Hepatocyte (in vitro differentiated cells): ENCODE measurements around the gene HNRNPA1. TPM values are rescaled to one million over a fixed set of nuclear protein-coding genes. Genes with fewer than 3 reads are reported as not detected.
"Not testable (repeated sequence)": the region's sequence is repeated elsewhere in the genome, so short reads cannot be mapped to it uniquely, and the experiment has no call there.

Experiments used
- DNase-seq: peaks from one replicate; pipeline ENCODE4 v3.0.0-alpha.2; 2016; ENCODE audit warnings: low spot score
- H2AFZ ChIP-seq: fragments of 200-600 bp; sonication (generic); 2 replicates; pipeline ENCODE4 v1.6.0; 2016; ENCODE audit warnings: antibody characterized with exemption, mild to moderate bottlenecking
- H3K27ac ChIP-seq: fragments of 200-600 bp; sonication (generic); 2 replicates; pipeline ENCODE4 v1.5.1; 2016; ENCODE audit warnings: mild to moderate bottlenecking
- H3K27me3 ChIP-seq: fragments of 200-600 bp; sonication (generic); 2 replicates; pipeline ENCODE4 v1.6.1; 2016
- H3K36me3 ChIP-seq: fragments of 200-600 bp; sonication (generic); replicated peaks from 2 replicates; pipeline ENCODE4 v1.5.1; 2016; ENCODE audit warnings: low read depth; ENCODE audit not compliant: insufficient read depth
- H3K4me1 ChIP-seq: fragments of 200-600 bp; sonication (generic); 2 replicates; pipeline ENCODE4 v1.5.1; 2016; ENCODE audit warnings: mild to moderate bottlenecking, moderate library complexity; ENCODE audit not compliant: insufficient read depth
- H3K4me2 ChIP-seq: fragments of 200-600 bp; sonication (generic); 2 replicates; pipeline ENCODE4 v1.6.0; 2016
- H3K4me3 ChIP-seq: fragments of 200-600 bp; sonication (generic); 2 replicates; pipeline ENCODE4 v1.5.1; 2016; ENCODE audit warnings: mild to moderate bottlenecking
- H3K79me2 ChIP-seq: fragments of 200-600 bp; sonication (generic); 2 replicates; pipeline ENCODE4 v1.6.0; 2017; ENCODE audit warnings: mild to moderate bottlenecking
- H3K9me2 ChIP-seq: fragments of 200-600 bp; sonication (generic); replicated peaks from 2 replicates; pipeline ENCODE4 v1.6.0; 2017; ENCODE audit warnings: mild to moderate bottlenecking; ENCODE audit not compliant: insufficient read depth
- H3K9me3 ChIP-seq: fragments of 200-600 bp; sonication (generic); 2 replicates; pipeline ENCODE4 v1.5.1; 2016; ENCODE audit warnings: low read depth, mild to moderate bottlenecking
- H4K20me1 ChIP-seq: fragments of 200-600 bp; sonication (generic); 2 replicates; pipeline ENCODE4 v1.6.0; 2016; ENCODE audit warnings: mild to moderate bottlenecking; ENCODE audit not compliant: insufficient read depth, poor library complexity, severe bottlenecking
- CTCF ChIP-seq: fragments of 200-600 bp; sonication (generic); IDR thresholded peaks from 2 replicates; pipeline ENCODE4 v1.5.1; 2016; ENCODE audit warnings: antibody characterized with exemption, mild to moderate bottlenecking; ENCODE audit not compliant: poor library complexity
- EZH2 ChIP-seq: fragments of 200-600 bp; sonication (generic); IDR thresholded peaks from 2 replicates; pipeline ENCODE4 v1.6.1; 2016; ENCODE audit warnings: antibody characterized with exemption, mild to moderate bottlenecking, borderline replicate concordance
- EZH2phosphoT487 ChIP-seq: fragments of 200-600 bp; sonication (generic); IDR thresholded peaks from one replicate; pipeline ENCODE4 v1.6.1; 2018; ENCODE audit warnings: antibody characterized with exemption, mild to moderate bottlenecking, low read depth, moderate library complexity; ENCODE audit not compliant: unreplicated experiment, severe bottlenecking
- WGBS: methylation state at CpG from one replicate; pipeline ENCODE4 v1.1.6; 2016; ENCODE audit warnings: low lambda C conversion rate; ENCODE audit errors: missing lambda C conversion rate; 5-methylcytosine and 5-hydroxymethylcytosine counted together
- polyA plus RNA-seq: library from polyadenylated mRNA; unstranded; fragments of >200 nt; fragmentation: Nextera tagmentation; extraction: Ambion mirVana; gene quantifications from 2 replicates; pipeline ENCODE4 v1.2.1, GENCODE V29; 2016
- total RNA-seq: library from RNA; depleted of rRNA; stranded (reverse); fragments of >200 nt; gene quantifications from 2 replicates; pipeline ENCODE4 v1.2.3, GENCODE V29; 2014

Gene HNRNPA1
- total and polyA plus RNA-seq, 2 experiments from 2014 or later, result 467 to 482 TPM

- 24% methylated on average over 11 of the region's 12 CpGs for WGBS
- no peak for TF ChIP-seq EZH2
- TF ChIP-seq EZH2phosphoT487, result no peak
- TF ChIP-seq CTCF, result no peak
- peaks cover 20% of the 10 kb centered on the region for H3K4me1 ChIP-seq
- H3K9me3 ChIP-seq, result no peaks in the 10 kb centered on the region
- peak overlapping the region; percentile 46 for H3K4me2 ChIP-seq
- H3K27ac ChIP-seq, result no peak overlapping the region
- H3K4me3 ChIP-seq, result no peak overlapping the region
- peaks cover 2% of the 10 kb centered on the region for H3K27me3 ChIP-seq
- no peaks in the 10 kb centered on the region for H3K36me3 ChIP-seq
- peak; percentile 80 for DNase-seq
- H4K20me1 ChIP-seq, result no peaks in the 10 kb centered on the region
- no peak overlapping the region for H2AFZ ChIP-seq
- no peaks in the 10 kb centered on the region for H3K79me2 ChIP-seq
- H3K9me2 ChIP-seq, result no peaks in the 10 kb centered on the region
Measured at GRCh38 chr12:54304187-54304810, 23.8 kb downstream of the HNRNPA1 start.

- no peaks in the 10 kb centered on the region for H3K9me3 ChIP-seq
- H3K4me2 ChIP-seq, result no peak overlapping the region
- 81% methylated on average over 8 of the region's 8 CpGs for WGBS
- TF ChIP-seq EZH2 (no peak), EZH2phosphoT487 (no peak), CTCF (no peak)
- H3K4me1 ChIP-seq, result peaks cover 8% of the 10 kb centered on the region
- no peaks in the 10 kb centered on the region for H4K20me1 ChIP-seq
- no peak overlapping the region for H3K27ac ChIP-seq
- no peaks in the 10 kb centered on the region for H3K27me3 ChIP-seq
- no peaks in the 10 kb centered on the region for H3K36me3 ChIP-seq
- H3K79me2 ChIP-seq, result no peaks in the 10 kb centered on the region
- no peak overlapping the region for H2AFZ ChIP-seq
- no peak overlapping the region for H3K4me3 ChIP-seq
- peak; percentile 79 for DNase-seq
- H3K9me2 ChIP-seq, result no peaks in the 10 kb centered on the region
Measured at GRCh38 chr12:54306925-54307741, 26.6 kb downstream of the HNRNPA1 start.

- DNase-seq, result no peak
- Histone ChIP-seq H3K36me3 (no peaks in the 10 kb centered on the region), H4K20me1 (no peaks in the 10 kb centered on the region), H3K27me3 (no peaks in the 10 kb centered on the region), H3K27ac (no peak overlapping the region), H3K4me2 (no peak overlapping the region), H3K9me3 (no peaks in the 10 kb centered on the region), H2AFZ (no peak overlapping the region), H3K4me3 (no peak overlapping the region), H3K79me2 (no peaks in the 10 kb centered on the region), H3K9me2 (no peaks in the 10 kb centered on the region), H3K4me1 (no peaks in the 10 kb centered on the region)
- TF ChIP-seq CTCF (no peak), EZH2phosphoT487 (no peak), EZH2 (no peak)
- WGBS, result 66% methylated on average over 2 of the region's 2 CpGs
Measured at GRCh38 chr12:54311051-54311450, 30.5 kb downstream of the HNRNPA1 start.

GRCh38 chr12:54312309-54312708 is 31.8 kb downstream of the HNRNPA1 start:
- H3K27ac ChIP-seq, H3K4me1 ChIP-seq, H3K4me2 ChIP-seq, H3K4me3 ChIP-seq, H3K36me3 ChIP-seq, H4K20me1 ChIP-seq, H3K9me2 ChIP-seq, H3K27me3 ChIP-seq, H3K9me3 ChIP-seq, H2AFZ ChIP-seq, H3K79me2 ChIP-seq, DNase-seq: not testable (repeated sequence)
- WGBS, result 91% methylated on average over 7 of the region's 7 CpGs
